ENCODE data around the gene MNT. TPM values are rescaled to one million over a fixed set of nuclear protein-coding genes. Genes with fewer than 3 reads are reported as not detected.

Gene MNT
- total RNA-seq, 1 donor from 2014 or later = 16.2 TPM

- H3K9me3 Mint-ChIP-seq (ENCODE audit: unreplicated experiment) = no peaks in the 10 kb centered on the region
- H3K4me1 Mint-ChIP-seq (ENCODE audit: unreplicated experiment) = no peaks in the 10 kb centered on the region
- H3K4me3 Mint-ChIP-seq (ENCODE audit: unreplicated experiment) = peak overlapping the region; percentile 21
- TF ChIP-seq CTCF (IDR thresholded peaks at IDR 0.05; ENCODE audit: unreplicated experiment) = no peak
- H3K27me3 Mint-ChIP-seq (ENCODE audit: unreplicated experiment) = peaks cover 9% of the 10 kb centered on the region
- no peak for DNase-seq (ENCODE audit: low spot score)
- peaks cover 25% of the 10 kb centered on the region for H3K36me3 Mint-ChIP-seq (ENCODE audit: low read depth, unreplicated experiment)
- no peak overlapping the region for H3K27ac Mint-ChIP-seq (ENCODE audit: unreplicated experiment)
Observed at GRCh38 chr17:2418572-2418971, 17.7 kb upstream of the MNT start.

- no peaks in the 10 kb centered on the region for H3K9me3 Mint-ChIP-seq (ENCODE audit: unreplicated experiment)
- no peaks in the 10 kb centered on the region for H3K4me1 Mint-ChIP-seq (ENCODE audit: unreplicated experiment)
- peak; percentile 92 for TF ChIP-seq CTCF (IDR thresholded peaks at IDR 0.05; ENCODE audit: unreplicated experiment)
- DNase-seq (ENCODE audit: low spot score) = peak; percentile 95
- peaks cover 5% of the 10 kb centered on the region for H3K27me3 Mint-ChIP-seq (ENCODE audit: unreplicated experiment)
- H3K27ac Mint-ChIP-seq (ENCODE audit: unreplicated experiment) = peak overlapping the region; percentile 42
- H3K36me3 Mint-ChIP-seq (ENCODE audit: low read depth, unreplicated experiment) = peaks cover 25% of the 10 kb centered on the region
- peak overlapping the region; percentile 42 for H3K4me3 Mint-ChIP-seq (ENCODE audit: unreplicated experiment)
Observed at GRCh38 chr17:2416010-2416734, 15.3 kb upstream of the MNT start.

- no peaks in the 10 kb centered on the region for H3K4me1 Mint-ChIP-seq (ENCODE audit: unreplicated experiment)
- no peak for DNase-seq (ENCODE audit: low spot score)
- no peak overlapping the region for H3K4me3 Mint-ChIP-seq (ENCODE audit: unreplicated experiment)
- no peak for TF ChIP-seq CTCF (IDR thresholded peaks at IDR 0.05; ENCODE audit: unreplicated experiment)
- peaks cover 17% of the 10 kb centered on the region for H3K36me3 Mint-ChIP-seq (ENCODE audit: low read depth, unreplicated experiment)
- H3K27ac Mint-ChIP-seq (ENCODE audit: unreplicated experiment) = no peak overlapping the region
- H3K27me3 Mint-ChIP-seq (ENCODE audit: unreplicated experiment) = peaks cover 5% of the 10 kb centered on the region
- no peaks in the 10 kb centered on the region for H3K9me3 Mint-ChIP-seq (ENCODE audit: unreplicated experiment)
Observed at GRCh38 chr17:2415081-2415480, 14.2 kb upstream of the MNT start.

- Mint-ChIP-seq H3K4me1 (ENCODE audit: unreplicated experiment) (no peaks in the 10 kb centered on the region), H3K4me3 (ENCODE audit: unreplicated experiment) (peak overlapping the region; percentile 11), H3K9me3 (ENCODE audit: unreplicated experiment) (no peaks in the 10 kb centered on the region), H3K27ac (ENCODE audit: unreplicated experiment) (no peak overlapping the region), H3K36me3 (ENCODE audit: low read depth, unreplicated experiment) (peaks cover 17% of the 10 kb centered on the region), H3K27me3 (ENCODE audit: unreplicated experiment) (peaks cover 5% of the 10 kb centered on the region)
- TF ChIP-seq CTCF (IDR thresholded peaks at IDR 0.05; ENCODE audit: unreplicated experiment) = no peak
- DNase-seq (ENCODE audit: low spot score) = no peak
Observed at GRCh38 chr17:2414446-2415064, 13.7 kb upstream of the MNT start.

GRCh38 chr17:2412561-2413021 lies 11.7 kb upstream of the MNT start:
- TF ChIP-seq CTCF (IDR thresholded peaks at IDR 0.05; ENCODE audit: unreplicated experiment) = no peak
- DNase-seq (ENCODE audit: low spot score) = peak; percentile 29
- peak overlapping the region; percentile 76 for H3K27ac Mint-ChIP-seq (ENCODE audit: unreplicated experiment)
- H3K4me3 Mint-ChIP-seq (ENCODE audit: unreplicated experiment) = no peak overlapping the region
- no peaks in the 10 kb centered on the region for H3K4me1 Mint-ChIP-seq (ENCODE audit: unreplicated experiment)
- peaks cover 10% of the 10 kb centered on the region for H3K36me3 Mint-ChIP-seq (ENCODE audit: low read depth, unreplicated experiment)
- H3K27me3 Mint-ChIP-seq (ENCODE audit: unreplicated experiment) = peaks cover 2% of the 10 kb centered on the region
- no peaks in the 10 kb centered on the region for H3K9me3 Mint-ChIP-seq (ENCODE audit: unreplicated experiment)

Measured in endothelial cell (in vitro differentiated cells).